GM12878 (cell line): ENCODE data around the gene SORCS1. TPM values are rescaled to one million over a fixed set of nuclear protein-coding genes. Genes with fewer than 3 reads are reported as not detected.

Experiments
- ATAC-seq: fragments of 200-7000 bp; cut with Tn5 transposase; 3 replicates; pipeline ENCODE4 v1.9.1; 2020; ENCODE audit warnings: mild to moderate bottlenecking, moderate library complexity
- BruUV-seq: library from RNA; stranded (reverse); fragments of 400-500 nt; replicated peaks from 2 replicates; lab custom pipeline; 2021; lab: Mats Ljungman, UMichigan
- CTCF ChIA-PET: fragments of 300-600 bp; sonication (Branson Sonifier 250); formaldehyde crosslinking; extraction: SDS; loops from one replicate; lab custom pipeline; 2021; ENCODE audit warnings: inconsistent platforms; lab: Yijun Ruan, JAX
- POLR2A ChIA-PET: fragments of 350-600 bp; formaldehyde crosslinking; extraction: SDS; loops from one replicate; lab custom pipeline; 2021; ENCODE audit warnings: inconsistent platforms; lab: Charles Lee
- RAD21 ChIA-PET: fragments of 300-600 bp; sonication (Branson Sonifier 250); formaldehyde crosslinking; loops from one replicate; lab custom pipeline; 2023; ENCODE audit warnings: antibody characterized with exemption; ENCODE audit not compliant: unreplicated experiment; lab: Charles Lee
- SMC1A ChIA-PET: fragments of 300-600 bp; sonication (Branson Sonifier 250); formaldehyde crosslinking; loops from one replicate; lab custom pipeline; 2023; ENCODE audit not compliant: unreplicated experiment, uncharacterized antibody; lab: Charles Lee
- DNase-seq: peaks from one replicate; pipeline ENCODE4 v3.0.0-alpha.2; 2011; ENCODE audit warnings: low read depth, low spot score
- FAIRE-seq: peaks from 3 replicates; lab custom pipeline; 2011; peaks lifted over from hg19 to GRCh38; lab: Jason Lieb, UNC
- H2AFZ ChIP-seq: 2 replicates; pipeline ENCODE4 v1.6.0; 2011; ENCODE audit warnings: low read depth, low read length, control low read depth; ENCODE audit not compliant: control insufficient read depth
- H3K27ac ChIP-seq: 2 replicates; pipeline ENCODE4 v1.5.1; 2011; ENCODE audit warnings: control low read depth; ENCODE audit not compliant: control insufficient read depth, insufficient read depth
- H3K27me3 ChIP-seq, 2 experiments: replicated peaks in 1 of 2; 2 replicates each; pipeline versions ENCODE4 v1.6.0 to v1.6.1; 2011; ENCODE audit warnings: low read length in 1 of 2; ENCODE audit not compliant: control insufficient read depth in 2 of 2, insufficient read depth in 2 of 2
- H3K36me3 ChIP-seq, 2 experiments: 2 replicates each; pipeline ENCODE4 v1.5.1; 2011; ENCODE audit warnings: low read length in 1 of 2; ENCODE audit not compliant: control insufficient read depth in 2 of 2, insufficient read depth in 2 of 2
- H3K4me1 ChIP-seq: 2 replicates; pipeline ENCODE4 v1.6.1; 2011; ENCODE audit warnings: mild to moderate bottlenecking, low read length, moderate library complexity, mixed read lengths; ENCODE audit not compliant: control insufficient read depth, insufficient read depth
- H3K4me2 ChIP-seq: 2 replicates; pipeline ENCODE4 v1.6.0; 2011; ENCODE audit warnings: control low read depth; ENCODE audit not compliant: control insufficient read depth, insufficient read depth
- H3K4me3 ChIP-seq: fragments of 200-600 bp; sonication (generic); 2 replicates; pipeline ENCODE4 v1.5.1; 2016
- H3K79me2 ChIP-seq: 2 replicates; pipeline ENCODE4 v1.6.0; 2011; ENCODE audit warnings: low read length; ENCODE audit not compliant: control insufficient read depth, insufficient read depth
- H3K9ac ChIP-seq: 2 replicates; pipeline ENCODE4 v1.8.0; 2011; ENCODE audit warnings: low read length, control low read depth, mixed read lengths; ENCODE audit not compliant: control insufficient read depth, insufficient read depth
- H3K9me3 ChIP-seq: replicated peaks from 3 replicates; pipeline ENCODE4 v1.5.1; 2011; ENCODE audit warnings: mild to moderate bottlenecking, low read length; ENCODE audit not compliant: control insufficient read depth, insufficient read depth
- H4K20me1 ChIP-seq: 2 replicates; pipeline ENCODE4 v1.6.0; 2011; ENCODE audit not compliant: control insufficient read depth, insufficient read depth
- BCL11A ChIP-seq: IDR thresholded peaks from 2 replicates; pipeline ENCODE4 v1.6.1; 2011; ENCODE audit warnings: low read depth, low read length
- EP300 ChIP-seq, 2 experiments: fragments of 150-350 bp in 1 of 2; IDR thresholded peaks; 2 replicates each; pipeline ENCODE4 v1.6.1; 2011 to 2012; ENCODE audit warnings: low read depth in 2 of 2, low read length in 2 of 2, borderline replicate concordance in 1 of 2, improper control_type of control experiment in 1 of 2, inconsistent platforms in 1 of 2; ENCODE audit not compliant: control insufficient read depth in 1 of 2
- GATAD2B ChIP-seq: fragments of 450-650 bp; conservative IDR thresholded peaks from 2 replicates; pipeline ENCODE4 v1.6.1; 2017; ENCODE audit warnings: low read depth, mild to moderate bottlenecking, moderate library complexity
- JUNB ChIP-seq: IDR thresholded peaks from 2 replicates; pipeline ENCODE4 v1.6.1; 2016; ENCODE audit warnings: antibody characterized with exemption, mild to moderate bottlenecking
- POU2F2 ChIP-seq: IDR thresholded peaks from 3 replicates; pipeline ENCODE4 v1.6.1; 2011; ENCODE audit warnings: low read depth, mild to moderate bottlenecking, low read length, borderline replicate concordance
- RCOR1 ChIP-seq: conservative IDR thresholded peaks from 2 replicates; pipeline ENCODE4 v1.6.1; 2012; ENCODE audit warnings: low read depth, low read length, improper control_type of control experiment
- SREBF1 ChIP-seq: IDR thresholded peaks from 2 replicates; pipeline ENCODE4 v1.6.1; 2012; ENCODE audit warnings: mild to moderate bottlenecking, low read length
- ZNF622 ChIP-seq: fragments of 450-650 bp; IDR thresholded peaks from 2 replicates; pipeline ENCODE4 v1.6.1; 2017; ENCODE audit warnings: mild to moderate bottlenecking, inconsistent platforms
- WGBS: methylation state at CpG from one replicate; pipeline ENCODE4 v1.1.6; 2016; ENCODE audit warnings: low lambda C conversion rate; ENCODE audit not compliant: insufficient replicate concordance, insufficient coverage; ENCODE audit errors: missing lambda C conversion rate; 5-methylcytosine and 5-hydroxymethylcytosine counted together
- in situ Hi-C: fragments of 300-500 bp; cut with MboI; formaldehyde crosslinking; loops from 9 replicates; pipeline ENCODE4 v1.14.3; 2018; ENCODE audit warnings: mixed read lengths
- intact Hi-C: fragments of 100-400 bp; cut with micrococcal nuclease; formaldehyde crosslinking; loops from one replicate; pipeline ENCODE4 v1.14.2; 2022; ENCODE audit not compliant: unreplicated experiment
- polyA plus RNA-seq, 11 experiments: library from polyadenylated mRNA; depleted of rRNA in 4 of 11; unstranded in 6 of 11; stranded (reverse) in 5 of 11; fragments of >200 nt; fragmentation: Nextera tagmentation in 4 of 11; fragmentation: Illumina TruSeq in 1 of 11; extraction: Ambion mirVana in 4 of 11; extraction: Trizol in 1 of 11; gene quantifications; 1 replicate in 1 of 11; 2 replicates in 10 of 11; pipeline versions ENCODE4 v1.2.1 to v1.2.3, GENCODE V29; 2011 to 2016; ENCODE audit warnings: inconsistent platforms in 2 of 11, missing spikeins in 2 of 11, low read depth in 1 of 11
- total RNA-seq, 4 experiments: library from RNA; depleted of rRNA in 3 of 4; stranded (reverse); fragments of >200 nt in 3 of 4; fragmentation: Illumina TruSeq in 1 of 4; extraction: Trizol in 1 of 4; gene quantifications; 2 replicates each; pipeline versions ENCODE4 v1.2.1 to v1.2.3, GENCODE V29; 2013 to 2021
- TF ChIP-seq, protein P1 (sequence below): fragments of 450-650 bp; conservative IDR thresholded peaks from 2 replicates; pipeline ENCODE4 v1.6.1; 2017; ENCODE audit warnings: mild to moderate bottlenecking, moderate library complexity
- TF ChIP-seq, protein P2 (sequence below): fragments of 450-650 bp; IDR thresholded peaks from 2 replicates; pipeline ENCODE4 v1.6.1; 2018; ENCODE audit warnings: mild to moderate bottlenecking, low read depth, moderate library complexity; ENCODE audit not compliant: partially characterized antibody
- TF ChIP-seq, protein P3 (sequence below): fragments of 450-650 bp; IDR thresholded peaks from 2 replicates; pipeline ENCODE4 v1.6.1; 2017; ENCODE audit warnings: mild to moderate bottlenecking, moderate library complexity

The SORCS1 gene
- total and polyA plus RNA-seq, 10 of the 15 experiments (the other 5 are each of a cell fraction or from before 2014, with no cell fraction given), result 0.02 to 9.6 (median 0.06) TPM; not detected in 3

DNA sequence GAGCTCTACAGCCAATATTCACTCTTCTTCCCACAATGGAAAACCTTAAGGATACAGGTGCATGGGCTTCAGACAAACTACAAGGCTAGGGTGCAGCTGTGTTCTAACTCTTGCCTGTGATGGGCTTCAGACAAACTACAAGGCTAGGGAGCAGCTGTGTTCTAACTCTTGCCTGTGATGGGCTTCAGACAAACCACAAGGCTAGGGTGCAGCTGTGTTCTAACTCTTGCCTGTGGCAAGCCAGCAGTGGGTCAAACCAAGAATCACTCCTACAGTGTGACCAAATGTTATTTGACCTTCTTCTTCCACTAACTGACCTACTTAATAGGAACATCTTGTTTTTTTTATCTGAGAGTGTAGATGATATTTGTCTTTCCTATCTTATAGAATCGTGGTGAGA, 7.4 kb downstream of the SORCS1 start:
- in situ Hi-C loops, result no loop called here

More for the DNA sequence above, 7.4 kb downstream of the SORCS1 start:
- Histone ChIP-seq H3K27ac (no peak overlapping the region), H2AFZ (no peak overlapping the region), H4K20me1 (no peaks in the 10 kb centered on the region), H3K4me2 (no peak overlapping the region), H3K79me2 (no peaks in the 10 kb centered on the region), H3K4me1 (no peaks in the 10 kb centered on the region), H3K9ac (no peak overlapping the region), H3K27me3 (no peaks in the 10 kb centered on the region), H3K9me3 (no peaks in the 10 kb centered on the region; the same call in 2 of the 3 replicates), H3K4me3 (no peak overlapping the region), H3K36me3 (no peaks in the 10 kb centered on the region)
- ChIA-PET POLR2A (no interaction called here), CTCF (interaction anchor here (1.0 kb wide), 1 partner anchor 450 kb away, joined by 3 read pairs; no protein-coding TSS in a partner anchor), SMC1A (no interaction called here), RAD21 (no interaction called here)
- BruUV-seq, result no TSS peak
- WGBS, result 0% methylated on average over 1 of the region's 1 CpG
- intact Hi-C loops, result no loop called here
- ATAC-seq, result no peak
- DNase-seq, result no peak
- TF ChIP-seq, protein P1, sequence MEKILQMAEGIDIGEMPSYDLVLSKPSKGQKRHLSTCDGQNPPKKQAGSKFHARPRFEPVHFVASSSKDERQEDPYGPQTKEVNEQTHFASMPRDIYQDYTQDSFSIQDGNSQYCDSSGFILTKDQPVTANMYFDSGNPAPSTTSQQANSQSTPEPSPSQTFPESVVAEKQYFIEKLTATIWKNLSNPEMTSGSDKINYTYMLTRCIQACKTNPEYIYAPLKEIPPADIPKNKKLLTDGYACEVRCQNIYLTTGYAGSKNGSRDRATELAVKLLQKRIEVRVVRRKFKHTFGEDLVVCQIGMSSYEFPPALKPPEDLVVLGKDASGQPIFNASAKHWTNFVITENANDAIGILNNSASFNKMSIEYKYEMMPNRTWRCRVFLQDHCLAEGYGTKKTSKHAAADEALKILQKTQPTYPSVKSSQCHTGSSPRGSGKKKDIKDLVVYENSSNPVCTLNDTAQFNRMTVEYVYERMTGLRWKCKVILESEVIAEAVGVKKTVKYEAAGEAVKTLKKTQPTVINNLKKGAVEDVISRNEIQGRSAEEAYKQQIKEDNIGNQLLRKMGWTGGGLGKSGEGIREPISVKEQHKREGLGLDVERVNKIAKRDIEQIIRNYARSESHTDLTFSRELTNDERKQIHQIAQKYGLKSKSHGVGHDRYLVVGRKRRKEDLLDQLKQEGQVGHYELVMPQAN, result no peak
- TF ChIP-seq JUNB, result no peak
- TF ChIP-seq BCL11A, result no peak
- TF ChIP-seq RCOR1, result no peak
- TF ChIP-seq SREBF1, result no peak
- TF ChIP-seq, protein P2, sequence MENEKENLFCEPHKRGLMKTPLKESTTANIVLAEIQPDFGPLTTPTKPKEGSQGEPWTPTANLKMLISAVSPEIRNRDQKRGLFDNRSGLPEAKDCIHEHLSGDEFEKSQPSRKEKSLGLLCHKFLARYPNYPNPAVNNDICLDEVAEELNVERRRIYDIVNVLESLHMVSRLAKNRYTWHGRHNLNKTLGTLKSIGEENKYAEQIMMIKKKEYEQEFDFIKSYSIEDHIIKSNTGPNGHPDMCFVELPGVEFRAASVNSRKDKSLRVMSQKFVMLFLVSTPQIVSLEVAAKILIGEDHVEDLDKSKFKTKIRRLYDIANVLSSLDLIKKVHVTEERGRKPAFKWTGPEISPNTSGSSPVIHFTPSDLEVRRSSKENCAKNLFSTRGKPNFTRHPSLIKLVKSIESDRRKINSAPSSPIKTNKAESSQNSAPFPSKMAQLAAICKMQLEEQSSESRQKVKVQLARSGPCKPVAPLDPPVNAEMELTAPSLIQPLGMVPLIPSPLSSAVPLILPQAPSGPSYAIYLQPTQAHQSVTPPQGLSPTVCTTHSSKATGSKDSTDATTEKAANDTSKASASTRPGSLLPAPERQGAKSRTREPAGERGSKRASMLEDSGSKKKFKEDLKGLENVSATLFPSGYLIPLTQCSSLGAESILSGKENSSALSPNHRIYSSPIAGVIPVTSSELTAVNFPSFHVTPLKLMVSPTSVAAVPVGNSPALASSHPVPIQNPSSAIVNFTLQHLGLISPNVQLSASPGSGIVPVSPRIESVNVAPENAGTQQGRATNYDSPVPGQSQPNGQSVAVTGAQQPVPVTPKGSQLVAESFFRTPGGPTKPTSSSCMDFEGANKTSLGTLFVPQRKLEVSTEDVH, result no peak
- TF ChIP-seq ZNF622, result no peak
- no peak for TF ChIP-seq POU2F2
- TF ChIP-seq, protein P3, sequence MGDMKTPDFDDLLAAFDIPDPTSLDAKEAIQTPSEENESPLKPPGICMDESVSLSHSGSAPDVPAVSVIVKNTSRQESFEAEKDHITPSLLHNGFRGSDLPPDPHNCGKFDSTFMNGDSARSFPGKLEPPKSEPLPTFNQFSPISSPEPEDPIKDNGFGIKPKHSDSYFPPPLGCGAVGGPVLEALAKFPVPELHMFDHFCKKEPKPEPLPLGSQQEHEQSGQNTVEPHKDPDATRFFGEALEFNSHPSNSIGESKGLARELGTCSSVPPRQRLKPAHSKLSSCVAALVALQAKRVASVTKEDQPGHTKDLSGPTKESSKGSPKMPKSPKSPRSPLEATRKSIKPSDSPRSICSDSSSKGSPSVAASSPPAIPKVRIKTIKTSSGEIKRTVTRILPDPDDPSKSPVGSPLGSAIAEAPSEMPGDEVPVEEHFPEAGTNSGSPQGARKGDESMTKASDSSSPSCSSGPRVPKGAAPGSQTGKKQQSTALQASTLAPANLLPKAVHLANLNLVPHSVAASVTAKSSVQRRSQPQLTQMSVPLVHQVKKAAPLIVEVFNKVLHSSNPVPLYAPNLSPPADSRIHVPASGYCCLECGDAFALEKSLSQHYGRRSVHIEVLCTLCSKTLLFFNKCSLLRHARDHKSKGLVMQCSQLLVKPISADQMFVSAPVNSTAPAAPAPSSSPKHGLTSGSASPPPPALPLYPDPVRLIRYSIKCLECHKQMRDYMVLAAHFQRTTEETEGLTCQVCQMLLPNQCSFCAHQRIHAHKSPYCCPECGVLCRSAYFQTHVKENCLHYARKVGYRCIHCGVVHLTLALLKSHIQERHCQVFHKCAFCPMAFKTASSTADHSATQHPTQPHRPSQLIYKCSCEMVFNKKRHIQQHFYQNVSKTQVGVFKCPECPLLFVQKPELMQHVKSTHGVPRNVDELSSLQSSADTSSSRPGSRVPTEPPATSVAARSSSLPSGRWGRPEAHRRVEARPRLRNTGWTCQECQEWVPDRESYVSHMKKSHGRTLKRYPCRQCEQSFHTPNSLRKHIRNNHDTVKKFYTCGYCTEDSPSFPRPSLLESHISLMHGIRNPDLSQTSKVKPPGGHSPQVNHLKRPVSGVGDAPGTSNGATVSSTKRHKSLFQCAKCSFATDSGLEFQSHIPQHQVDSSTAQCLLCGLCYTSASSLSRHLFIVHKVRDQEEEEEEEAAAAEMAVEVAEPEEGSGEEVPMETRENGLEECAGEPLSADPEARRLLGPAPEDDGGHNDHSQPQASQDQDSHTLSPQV, result no peak
- no peak for TF ChIP-seq EP300 (IDR thresholded peaks at IDR 0.05; ENCODE audit: borderline replicate concordance in 1 of 2, control insufficient read depth in 1 of 2, low read depth in 2 of 2, low read length in 2 of 2)
- no peak for TF ChIP-seq GATAD2B
- FAIRE-seq, result no peak
